HL-60 (cell line): Measurements from ENCODE around the gene MAD1L1.

Source experiments
- GABPA ChIP-seq: IDR thresholded peaks from 2 replicates; pipeline ENCODE4 v1.6.1; 2012; ENCODE audit warnings: low read depth
- POLR2AphosphoS5 ChIP-seq: IDR thresholded peaks from 2 replicates; pipeline ENCODE4 v1.6.1; 2012; ENCODE audit warnings: low read depth
- SPI1 ChIP-seq: IDR thresholded peaks from 2 replicates; pipeline ENCODE4 v1.6.1; 2012; ENCODE audit warnings: low read depth, mild to moderate bottlenecking, borderline replicate concordance
- TF ChIP-seq, protein P1 (sequence below): IDR thresholded peaks from one replicate; pipeline ENCODE4 v1.5.1; 2011; ENCODE audit warnings: low read length, control low read depth, inconsistent platforms; ENCODE audit not compliant: insufficient read depth
- TF ChIP-seq, protein P2 (sequence below): IDR thresholded peaks from 2 replicates; pipeline ENCODE4 v1.6.1; 2012; ENCODE audit warnings: low read depth; ENCODE audit not compliant: insufficient replicate concordance

DNA sequence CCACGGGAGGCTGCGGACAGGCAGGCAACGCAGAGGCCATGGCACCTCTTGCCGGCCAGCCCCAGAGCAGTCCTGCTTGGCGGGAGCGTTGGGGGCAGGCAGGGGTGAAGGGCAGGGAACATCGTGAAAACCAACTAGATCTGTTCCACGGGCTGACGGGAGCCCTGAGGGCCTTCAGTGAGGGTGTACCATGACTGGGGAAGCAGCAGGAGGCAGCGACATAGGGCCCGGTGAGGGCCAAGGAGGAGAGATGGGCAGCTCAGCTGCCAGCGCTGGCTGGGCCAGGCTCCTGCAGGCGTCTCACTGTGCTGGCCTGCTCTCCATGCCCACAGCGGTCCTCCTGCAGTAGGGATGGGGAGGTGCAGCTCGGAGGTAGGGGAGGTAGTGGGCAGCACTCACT lies 366.1 kb downstream of the MAD1L1 start:
- TF ChIP-seq, protein P1, sequence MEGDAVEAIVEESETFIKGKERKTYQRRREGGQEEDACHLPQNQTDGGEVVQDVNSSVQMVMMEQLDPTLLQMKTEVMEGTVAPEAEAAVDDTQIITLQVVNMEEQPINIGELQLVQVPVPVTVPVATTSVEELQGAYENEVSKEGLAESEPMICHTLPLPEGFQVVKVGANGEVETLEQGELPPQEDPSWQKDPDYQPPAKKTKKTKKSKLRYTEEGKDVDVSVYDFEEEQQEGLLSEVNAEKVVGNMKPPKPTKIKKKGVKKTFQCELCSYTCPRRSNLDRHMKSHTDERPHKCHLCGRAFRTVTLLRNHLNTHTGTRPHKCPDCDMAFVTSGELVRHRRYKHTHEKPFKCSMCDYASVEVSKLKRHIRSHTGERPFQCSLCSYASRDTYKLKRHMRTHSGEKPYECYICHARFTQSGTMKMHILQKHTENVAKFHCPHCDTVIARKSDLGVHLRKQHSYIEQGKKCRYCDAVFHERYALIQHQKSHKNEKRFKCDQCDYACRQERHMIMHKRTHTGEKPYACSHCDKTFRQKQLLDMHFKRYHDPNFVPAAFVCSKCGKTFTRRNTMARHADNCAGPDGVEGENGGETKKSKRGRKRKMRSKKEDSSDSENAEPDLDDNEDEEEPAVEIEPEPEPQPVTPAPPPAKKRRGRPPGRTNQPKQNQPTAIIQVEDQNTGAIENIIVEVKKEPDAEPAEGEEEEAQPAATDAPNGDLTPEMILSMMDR, result no peak
- no peak for TF ChIP-seq POLR2AphosphoS5
- no peak for TF ChIP-seq GABPA
- TF ChIP-seq, protein P2, sequence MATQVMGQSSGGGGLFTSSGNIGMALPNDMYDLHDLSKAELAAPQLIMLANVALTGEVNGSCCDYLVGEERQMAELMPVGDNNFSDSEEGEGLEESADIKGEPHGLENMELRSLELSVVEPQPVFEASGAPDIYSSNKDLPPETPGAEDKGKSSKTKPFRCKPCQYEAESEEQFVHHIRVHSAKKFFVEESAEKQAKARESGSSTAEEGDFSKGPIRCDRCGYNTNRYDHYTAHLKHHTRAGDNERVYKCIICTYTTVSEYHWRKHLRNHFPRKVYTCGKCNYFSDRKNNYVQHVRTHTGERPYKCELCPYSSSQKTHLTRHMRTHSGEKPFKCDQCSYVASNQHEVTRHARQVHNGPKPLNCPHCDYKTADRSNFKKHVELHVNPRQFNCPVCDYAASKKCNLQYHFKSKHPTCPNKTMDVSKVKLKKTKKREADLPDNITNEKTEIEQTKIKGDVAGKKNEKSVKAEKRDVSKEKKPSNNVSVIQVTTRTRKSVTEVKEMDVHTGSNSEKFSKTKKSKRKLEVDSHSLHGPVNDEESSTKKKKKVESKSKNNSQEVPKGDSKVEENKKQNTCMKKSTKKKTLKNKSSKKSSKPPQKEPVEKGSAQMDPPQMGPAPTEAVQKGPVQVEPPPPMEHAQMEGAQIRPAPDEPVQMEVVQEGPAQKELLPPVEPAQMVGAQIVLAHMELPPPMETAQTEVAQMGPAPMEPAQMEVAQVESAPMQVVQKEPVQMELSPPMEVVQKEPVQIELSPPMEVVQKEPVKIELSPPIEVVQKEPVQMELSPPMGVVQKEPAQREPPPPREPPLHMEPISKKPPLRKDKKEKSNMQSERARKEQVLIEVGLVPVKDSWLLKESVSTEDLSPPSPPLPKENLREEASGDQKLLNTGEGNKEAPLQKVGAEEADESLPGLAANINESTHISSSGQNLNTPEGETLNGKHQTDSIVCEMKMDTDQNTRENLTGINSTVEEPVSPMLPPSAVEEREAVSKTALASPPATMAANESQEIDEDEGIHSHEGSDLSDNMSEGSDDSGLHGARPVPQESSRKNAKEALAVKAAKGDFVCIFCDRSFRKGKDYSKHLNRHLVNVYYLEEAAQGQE, result no peak
- TF ChIP-seq SPI1, result no peak
